Stimulated activated CD8-positive, alpha-beta memory T cell treated with anti-CD3 and anti-CD28 coated beads, Interleukin-7, amount 100 ng/mL, for 48 hours (primary cell): ENCODE measurements around the gene BEX3.
A peak's percentile ranks its signal among the peaks of the same experiment; 100 is the strongest.
"Not testable (repeated sequence)": the region's sequence is repeated elsewhere in the genome, so short reads cannot be mapped to it uniquely, and the experiment has no call there.

Source experiments
- DNase-seq, 2 donors: peaks; one replicate each; pipeline ENCODE4 v3.0.0-alpha.2; 2020; ENCODE audit warnings: low read depth in 1 of 2; ENCODE audit errors: extremely low read depth in 1 of 2

BEX3 gene

GRCh38 chrX:103378990-103379389 lies 2.7 kb downstream of the BEX3 start:
- no peak for DNase-seq

DNA sequence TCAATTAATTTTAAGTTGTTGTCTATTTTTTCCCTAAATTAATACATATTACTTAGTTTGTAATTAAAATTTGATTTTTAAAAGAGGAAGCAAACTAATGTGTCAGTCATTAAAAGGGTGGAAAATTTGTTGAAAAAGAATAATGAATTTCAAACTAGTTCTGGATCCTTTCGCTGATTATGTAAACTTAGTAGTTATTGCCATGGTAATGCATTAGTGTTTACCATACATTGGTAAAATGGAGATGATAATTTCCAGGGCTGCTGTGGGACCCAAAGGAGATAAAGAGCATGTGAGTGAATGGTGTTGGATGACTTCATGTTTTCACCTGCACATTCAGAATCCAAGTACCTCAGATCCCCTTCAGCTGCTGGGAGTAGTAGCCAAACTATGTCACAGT lies 6.5 kb downstream of the BEX3 start:
- no peak for DNase-seq

DNA sequence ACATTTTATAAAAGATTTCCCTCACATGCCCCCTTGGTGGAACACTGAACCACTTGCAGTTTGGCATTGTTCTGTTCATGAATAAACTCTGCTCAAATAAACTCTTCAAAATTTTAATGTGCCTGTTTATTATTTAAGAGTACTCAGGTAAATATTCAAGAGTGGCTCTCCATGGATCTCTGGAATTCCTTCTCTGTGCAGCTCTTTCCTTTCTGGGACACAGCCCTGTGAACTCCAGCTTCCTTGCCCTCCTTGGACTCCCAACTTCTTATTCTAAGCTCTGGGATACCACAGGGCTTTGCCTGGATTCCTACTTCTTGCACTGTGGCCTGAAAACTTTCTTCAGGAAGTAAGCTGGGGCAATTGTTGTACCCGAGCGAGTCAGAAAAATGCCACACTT lies 8.3 kb downstream of the BEX3 start:
- no peak for DNase-seq

GRCh38 chrX:103385283-103385830 lies 9.0 kb downstream of the BEX3 start:
- DNase-seq, result not testable (repeated sequence)

DNA sequence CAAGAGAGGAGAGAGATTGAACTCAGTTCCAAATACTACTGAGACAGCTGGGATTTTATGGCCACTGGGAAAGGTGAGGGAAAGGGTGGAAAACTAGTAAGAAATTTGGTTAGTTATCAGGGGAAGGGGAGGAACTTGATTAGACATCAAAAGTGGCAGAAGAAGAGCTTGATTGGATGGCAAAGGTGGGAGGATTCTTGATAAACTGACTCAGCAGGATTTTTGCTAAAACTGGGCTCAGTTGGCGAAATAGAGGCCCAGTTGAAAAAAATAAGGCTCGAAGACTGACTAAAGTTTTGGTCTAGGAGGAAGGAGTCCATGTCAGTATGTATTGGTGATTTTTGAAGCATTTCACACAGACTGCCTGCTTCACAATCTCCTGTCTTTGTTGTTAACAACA lies 10.0 kb downstream of the BEX3 start:
- DNase-seq, result no peak

DNA sequence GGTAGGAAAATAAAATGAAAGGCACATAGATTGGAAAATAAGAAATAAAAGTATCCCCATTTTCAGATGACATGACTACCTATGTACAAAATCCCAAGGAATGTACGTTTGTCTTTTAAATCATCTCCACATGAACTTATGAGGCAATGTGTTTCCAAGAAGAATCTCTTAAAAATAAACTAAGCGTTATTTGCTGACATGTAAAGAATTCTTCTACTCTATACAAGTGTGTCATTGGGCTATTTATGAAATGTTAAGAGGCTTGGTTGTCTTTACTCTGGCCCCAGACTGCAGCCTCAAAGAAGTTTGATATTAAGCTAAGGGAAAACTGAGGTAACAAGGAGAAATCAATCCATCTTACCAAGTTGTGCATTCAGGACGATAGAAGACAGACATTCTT lies 17.1 kb downstream of the BEX3 start:
- DNase-seq, result no peak

DNA sequence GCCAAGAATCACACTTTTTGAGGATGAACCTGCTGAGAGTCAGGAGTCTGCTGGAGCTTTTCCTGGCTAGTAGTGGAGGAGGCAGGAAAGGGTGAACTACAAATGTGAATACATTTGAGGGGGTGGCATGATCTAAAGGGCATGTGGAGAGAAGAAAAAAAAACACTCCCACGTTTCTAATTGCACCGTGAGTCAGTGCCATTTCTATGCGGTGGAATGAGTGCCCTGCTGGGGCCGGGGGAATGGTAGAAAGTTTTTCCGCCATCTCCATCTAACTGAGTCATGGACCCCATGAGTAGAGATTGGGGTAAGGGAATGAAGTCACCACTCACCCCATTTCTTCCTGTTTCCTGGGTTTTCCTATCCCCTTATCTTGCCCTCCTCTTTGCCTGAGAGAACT lies 19.8 kb downstream of the BEX3 start:
- DNase-seq, result no peak

- no peak for DNase-seq
Measured at GRCh38 chrX:103396660-103397059, 20.3 kb downstream of the BEX3 start.

DNA sequence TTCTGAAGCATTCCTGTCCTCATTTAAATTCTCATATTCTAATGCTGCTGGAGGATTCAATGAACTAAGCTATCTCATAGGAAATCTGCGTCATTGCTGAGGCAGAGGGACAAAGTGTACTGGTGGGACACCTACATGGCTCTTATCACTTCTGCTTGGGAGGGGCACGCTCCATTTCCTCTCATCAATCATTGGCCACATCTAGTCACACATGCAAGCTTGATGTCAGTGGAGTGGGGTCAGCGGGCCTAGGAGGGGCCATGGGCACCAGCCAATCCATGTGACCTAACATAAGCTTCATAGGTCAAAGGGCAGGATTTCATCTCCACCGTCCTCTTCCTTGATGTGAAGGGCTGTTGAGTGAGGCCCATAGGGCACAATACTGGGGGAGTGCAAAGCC lies 21.4 kb downstream of the BEX3 start:
- DNase-seq, result no peak

DNA sequence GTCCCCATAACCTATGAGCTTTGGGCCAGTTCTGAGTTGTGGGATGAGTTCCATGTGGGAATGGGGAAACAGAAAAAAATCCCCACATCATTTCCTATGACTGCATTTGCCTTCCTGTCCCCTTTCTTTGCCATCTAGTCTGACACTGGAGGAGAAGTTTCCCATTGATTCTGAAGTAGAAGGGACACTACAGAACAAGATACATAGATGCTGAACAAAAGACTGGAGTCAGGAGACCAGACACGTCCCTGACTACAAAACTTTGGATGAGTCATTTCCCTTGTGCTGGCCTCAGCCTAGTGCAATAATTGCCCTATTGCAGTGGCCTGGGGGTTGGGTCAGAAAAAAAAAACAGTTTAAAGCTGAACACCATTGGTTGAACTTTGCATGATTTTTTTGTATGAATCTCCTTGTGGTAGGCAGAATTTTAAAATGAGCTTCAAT lies 22.1 kb downstream of the BEX3 start:
- no peak for DNase-seq

DNA sequence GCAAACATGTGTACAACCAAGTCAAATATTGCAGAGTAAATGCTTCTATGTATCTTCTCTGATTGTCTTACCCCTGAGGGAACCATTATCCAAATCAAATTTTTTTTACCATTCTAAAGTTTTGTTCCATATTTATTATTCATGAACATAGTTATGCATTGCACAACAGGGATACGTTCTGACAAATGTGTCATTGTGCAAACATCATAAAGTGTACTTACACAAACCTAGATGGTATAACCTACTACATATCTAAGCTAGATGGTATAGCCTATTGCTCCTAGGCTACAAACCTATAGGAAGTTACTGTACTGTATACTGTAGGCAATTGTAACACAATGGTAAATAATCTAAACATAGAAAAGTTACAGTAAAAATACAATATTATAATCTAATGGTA lies 23.4 kb downstream of the BEX3 start:
- no peak for DNase-seq

DNA sequence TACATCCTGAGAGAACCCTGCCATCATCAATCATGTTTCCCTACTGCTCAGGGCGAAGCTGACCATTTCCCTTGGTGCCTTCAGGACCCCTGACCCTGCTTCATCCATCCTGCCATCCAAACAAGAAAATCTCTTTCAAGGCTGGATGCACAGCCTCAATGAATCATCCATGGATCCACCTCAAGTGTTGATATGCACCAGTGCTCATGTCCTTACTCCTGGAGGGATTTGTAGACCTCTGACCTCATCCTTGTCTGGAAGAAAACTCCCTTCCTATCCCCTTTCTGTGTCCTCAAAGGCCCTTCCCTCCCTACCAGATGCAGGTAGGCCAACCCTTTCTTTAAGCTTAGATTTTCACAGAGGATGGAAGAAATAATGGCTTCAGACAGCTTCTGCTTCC lies 24.6 kb downstream of the BEX3 start:
- DNase-seq, result no peak

GRCh38 chrX:103404231-103405008 lies 28.1 kb downstream of the BEX3 start:
- DNase-seq, result peak in 1 of 2 donors; percentile 39

- no peak for DNase-seq
Measured at GRCh38 chrX:103405009-103405333, 28.6 kb downstream of the BEX3 start.

DNA sequence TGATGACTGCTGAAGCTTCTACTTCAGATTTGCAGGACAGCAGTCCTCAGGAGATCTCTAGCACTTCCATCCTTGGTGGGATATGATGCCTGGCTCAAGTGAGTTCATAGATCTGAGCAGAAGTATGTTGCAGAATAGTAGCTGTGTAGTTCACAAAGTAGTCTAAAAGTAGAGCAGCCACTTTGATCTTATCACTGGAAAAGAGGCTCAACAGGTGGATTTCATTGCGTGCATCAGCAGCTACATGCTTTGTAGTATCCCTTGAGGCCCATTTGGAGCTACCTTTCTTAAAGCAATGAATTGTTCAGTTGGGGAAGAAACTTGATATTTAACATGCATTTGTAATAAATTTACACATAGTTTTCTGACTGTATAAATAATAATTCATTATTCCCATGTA lies 29.9 kb downstream of the BEX3 start:
- no peak for DNase-seq

DNA sequence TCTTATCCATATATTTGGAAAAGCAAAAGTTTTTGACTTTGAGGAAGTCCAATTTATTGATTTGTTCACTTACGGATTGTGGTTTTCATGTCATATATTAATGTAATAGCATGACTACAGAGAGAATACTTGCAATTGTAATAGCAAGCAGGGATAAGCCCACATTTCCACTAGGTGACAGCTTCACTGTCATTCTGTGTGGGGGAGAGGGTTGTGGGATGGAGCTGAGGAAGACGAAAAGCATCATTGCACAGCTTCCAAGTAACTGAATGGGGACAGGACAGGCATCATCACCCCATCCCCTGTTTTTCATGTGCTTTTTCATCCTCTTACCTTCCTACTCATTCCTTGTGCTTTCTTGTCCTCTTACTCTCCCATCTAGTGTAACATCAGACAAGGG lies 31.4 kb downstream of the BEX3 start:
- no peak for DNase-seq

DNA sequence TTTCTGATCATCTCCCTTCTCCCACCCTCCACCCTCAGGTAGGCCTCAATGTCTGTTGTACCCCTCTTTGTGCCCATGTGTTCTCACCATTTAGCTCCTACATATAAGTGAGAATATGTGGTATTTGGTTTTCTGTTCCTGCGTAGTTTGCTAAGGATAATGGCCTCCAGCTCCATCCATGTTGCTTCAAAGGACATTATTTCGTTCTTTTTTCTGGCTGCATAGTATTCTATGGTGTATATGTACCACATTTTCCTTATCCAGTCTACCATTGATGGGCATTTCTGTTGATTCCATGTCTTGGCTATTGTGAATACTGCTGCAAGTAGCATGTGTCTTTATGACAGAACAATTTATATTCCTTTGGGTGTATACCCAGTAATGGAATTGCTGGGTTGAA lies 35.4 kb downstream of the BEX3 start:
- DNase-seq, result not testable (repeated sequence)

- DNase-seq, result no peak
Measured at GRCh38 chrX:103413705-103414387, 37.5 kb downstream of the BEX3 start.

DNA sequence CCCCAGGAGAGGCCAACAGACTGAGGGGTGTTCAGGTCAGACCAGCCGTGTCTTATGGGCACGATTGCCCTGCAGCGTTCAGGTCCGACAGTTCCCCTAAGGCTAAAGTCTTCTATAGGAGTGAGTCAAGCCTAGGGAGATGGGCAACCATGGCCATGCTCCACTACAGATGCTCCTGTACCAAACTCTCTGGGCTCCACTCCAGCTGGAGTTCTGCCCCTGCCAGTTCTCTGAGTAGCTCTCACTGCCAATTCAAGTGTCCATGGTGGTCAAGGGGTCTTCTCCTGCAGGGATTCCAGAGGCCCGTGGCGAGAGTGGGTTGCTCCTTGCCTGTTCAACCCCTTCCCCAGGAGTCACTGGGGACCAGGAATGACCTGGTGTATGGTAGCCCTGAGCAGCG lies 38.2 kb downstream of the BEX3 start:
- no peak for DNase-seq

- DNase-seq, result no peak
Measured at GRCh38 chrX:103415068-103415467, 38.7 kb downstream of the BEX3 start.

DNA sequence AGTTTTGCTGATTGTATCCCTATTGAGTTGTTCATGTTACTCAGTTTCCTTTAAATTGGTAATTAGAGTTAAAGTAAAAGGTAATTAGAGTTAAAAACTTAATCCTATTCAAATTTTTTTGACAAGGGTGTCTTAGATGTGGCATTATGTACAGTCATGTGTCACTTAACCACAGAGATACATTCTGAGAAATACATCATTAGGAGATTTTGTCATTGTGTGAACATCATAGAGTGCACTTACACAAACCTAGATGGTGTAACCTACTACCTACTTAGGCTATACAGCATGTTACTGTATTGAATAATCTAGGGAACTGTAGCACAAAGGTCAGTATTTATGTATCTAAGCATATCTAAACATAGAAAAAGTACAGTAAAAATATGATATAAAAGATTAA lies 39.2 kb downstream of the BEX3 start:
- DNase-seq, result no peak

DNA sequence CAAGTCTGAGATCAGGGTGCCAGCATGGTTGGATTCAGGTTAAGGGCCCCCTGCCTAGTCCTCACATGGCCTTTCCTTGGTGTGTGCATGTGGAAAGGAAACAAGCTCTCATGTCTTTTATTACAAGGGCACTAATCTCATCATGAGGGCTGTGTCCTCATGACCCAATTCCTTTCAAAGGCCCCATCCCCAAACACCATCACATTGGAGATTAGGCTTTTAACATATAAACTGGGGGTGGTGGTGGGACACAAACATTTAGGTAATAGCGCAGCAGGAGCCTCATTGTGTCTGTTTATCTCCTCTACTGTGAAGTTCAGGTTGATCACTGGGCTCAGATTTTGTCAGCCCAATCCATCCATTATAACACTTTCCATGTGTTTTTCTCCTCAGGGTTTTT lies 41.0 kb downstream of the BEX3 start:
- no peak for DNase-seq
